Osteoblast (primary cell): ENCODE measurements around the gene DDC. TPM values are rescaled to one million over a fixed set of nuclear protein-coding genes. Genes with fewer than 3 reads are reported as not detected.
"Not testable (repeated sequence)": the region's sequence is repeated elsewhere in the genome, so short reads cannot be mapped to it uniquely, and the experiment has no call there.

Source experiments
- DNase-seq: peaks from one replicate; pipeline ENCODE4 v3.0.0; 2011; ENCODE audit warnings: low spot score, mixed read lengths; ENCODE audit not compliant: insufficient read length; ENCODE audit errors: missing footprints
- H2AFZ ChIP-seq: 2 replicates; pipeline ENCODE4 v1.6.0; 2011; ENCODE audit warnings: mild to moderate bottlenecking, low read length
- H3K27ac ChIP-seq: 2 replicates; pipeline ENCODE4 v1.5.1; 2011; ENCODE audit warnings: mild to moderate bottlenecking, low read depth, low read length, moderate library complexity
- H3K27me3 ChIP-seq: 2 replicates; pipeline ENCODE4 v1.6.0; 2012; ENCODE audit warnings: mild to moderate bottlenecking, control low read depth, inconsistent platforms, low read length, moderate library complexity; ENCODE audit not compliant: insufficient read depth
- H3K36me3 ChIP-seq: 2 replicates; pipeline ENCODE4 v1.5.1; 2011; ENCODE audit warnings: mild to moderate bottlenecking, low read length, control low read depth, moderate library complexity; ENCODE audit not compliant: insufficient read depth
- H3K4me1 ChIP-seq: 2 replicates; pipeline ENCODE4 v1.5.1; 2011; ENCODE audit warnings: mild to moderate bottlenecking, low read length, control low read depth, moderate library complexity; ENCODE audit not compliant: insufficient read depth
- H3K4me2 ChIP-seq: 2 replicates; pipeline ENCODE4 v1.6.0; 2011; ENCODE audit warnings: mild to moderate bottlenecking, low read length; ENCODE audit not compliant: insufficient read depth
- H3K4me3 ChIP-seq: fragments of 200-600 bp; sonication (generic); 3 replicates; pipeline ENCODE4 v1.5.1; 2012; ENCODE audit warnings: mild to moderate bottlenecking, low read length, inconsistent platforms; ENCODE audit not compliant: insufficient read depth
- H3K79me2 ChIP-seq: 2 replicates; pipeline ENCODE4 v1.6.0; 2012; ENCODE audit warnings: mild to moderate bottlenecking, low read length, control low read depth, inconsistent platforms; ENCODE audit not compliant: insufficient read depth
- H3K9me3 ChIP-seq: 2 replicates; pipeline ENCODE4 v1.5.1; 2011; ENCODE audit warnings: low read depth, low read length, control low read depth
- H4K20me1 ChIP-seq: 2 replicates; pipeline ENCODE4 v1.6.0; 2012; ENCODE audit warnings: mild to moderate bottlenecking, low read length, control low read depth; ENCODE audit not compliant: insufficient read depth
- total RNA-seq: library from RNA; depleted of rRNA; stranded (reverse); fragments of >200 nt; gene quantifications from 2 replicates; pipeline ENCODE4 v1.2.3, GENCODE V29; 2012
- TF ChIP-seq, protein P1 (sequence below): IDR thresholded peaks from 2 replicates; pipeline ENCODE4 v1.5.1; 2011; ENCODE audit warnings: mild to moderate bottlenecking, low read depth, low read length, moderate library complexity; ENCODE audit errors: extremely low read depth

The DDC gene
- total RNA-seq, 1 donor, result not detected

DNA sequence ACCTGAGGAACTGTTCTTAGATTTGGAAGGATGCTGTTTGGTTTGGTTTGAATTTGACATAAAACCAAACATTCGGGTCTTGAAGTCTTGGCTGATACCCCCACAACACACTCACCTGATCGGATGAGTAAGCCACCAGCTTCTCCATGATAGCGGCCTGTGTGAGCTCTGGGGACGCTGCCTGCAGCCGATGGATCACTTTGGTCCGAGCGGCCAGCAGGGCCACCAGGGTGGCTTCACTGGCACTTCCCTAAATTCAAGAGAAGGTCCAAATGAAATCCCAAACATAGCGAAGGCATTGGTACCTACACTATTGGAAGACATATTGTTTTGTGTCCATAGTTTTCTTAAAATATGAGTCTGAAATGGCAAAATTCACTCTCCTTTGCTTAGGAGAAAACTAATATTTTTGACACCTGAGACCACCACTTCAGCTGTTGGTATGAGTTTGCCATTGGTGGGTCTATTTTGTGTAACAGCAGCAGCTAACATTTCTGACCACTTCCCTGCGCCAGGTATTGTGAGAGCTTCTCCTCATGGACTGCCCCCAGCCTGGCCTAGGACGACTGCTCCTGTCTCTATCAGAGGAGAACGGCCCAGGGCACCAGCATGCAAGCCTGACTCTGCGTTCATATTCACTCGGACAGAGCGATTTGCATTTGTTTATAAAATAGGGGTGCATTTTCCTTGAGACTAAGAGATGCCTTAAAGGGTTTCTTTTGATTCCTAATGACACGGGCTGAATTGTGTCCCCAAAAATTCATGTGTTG, 35.9 kb downstream of the DDC start:
- H3K27me3 ChIP-seq, result peaks cover 11% of the 10 kb centered on the region
- H3K36me3 ChIP-seq, result no peaks in the 10 kb centered on the region
- H4K20me1 ChIP-seq, result no peaks in the 10 kb centered on the region
- H3K27ac ChIP-seq, result no peak overlapping the region
- H3K4me2 ChIP-seq, result no peak overlapping the region
- no peak overlapping the region for H2AFZ ChIP-seq
- peaks cover 10% of the 10 kb centered on the region for H3K4me1 ChIP-seq
- no peak for DNase-seq
- TF ChIP-seq, protein P1, sequence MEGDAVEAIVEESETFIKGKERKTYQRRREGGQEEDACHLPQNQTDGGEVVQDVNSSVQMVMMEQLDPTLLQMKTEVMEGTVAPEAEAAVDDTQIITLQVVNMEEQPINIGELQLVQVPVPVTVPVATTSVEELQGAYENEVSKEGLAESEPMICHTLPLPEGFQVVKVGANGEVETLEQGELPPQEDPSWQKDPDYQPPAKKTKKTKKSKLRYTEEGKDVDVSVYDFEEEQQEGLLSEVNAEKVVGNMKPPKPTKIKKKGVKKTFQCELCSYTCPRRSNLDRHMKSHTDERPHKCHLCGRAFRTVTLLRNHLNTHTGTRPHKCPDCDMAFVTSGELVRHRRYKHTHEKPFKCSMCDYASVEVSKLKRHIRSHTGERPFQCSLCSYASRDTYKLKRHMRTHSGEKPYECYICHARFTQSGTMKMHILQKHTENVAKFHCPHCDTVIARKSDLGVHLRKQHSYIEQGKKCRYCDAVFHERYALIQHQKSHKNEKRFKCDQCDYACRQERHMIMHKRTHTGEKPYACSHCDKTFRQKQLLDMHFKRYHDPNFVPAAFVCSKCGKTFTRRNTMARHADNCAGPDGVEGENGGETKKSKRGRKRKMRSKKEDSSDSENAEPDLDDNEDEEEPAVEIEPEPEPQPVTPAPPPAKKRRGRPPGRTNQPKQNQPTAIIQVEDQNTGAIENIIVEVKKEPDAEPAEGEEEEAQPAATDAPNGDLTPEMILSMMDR, result no peak
- no peaks in the 10 kb centered on the region for H3K9me3 ChIP-seq
- H3K4me3 ChIP-seq, result no peak overlapping the region
- H3K79me2 ChIP-seq, result no peaks in the 10 kb centered on the region

DNA sequence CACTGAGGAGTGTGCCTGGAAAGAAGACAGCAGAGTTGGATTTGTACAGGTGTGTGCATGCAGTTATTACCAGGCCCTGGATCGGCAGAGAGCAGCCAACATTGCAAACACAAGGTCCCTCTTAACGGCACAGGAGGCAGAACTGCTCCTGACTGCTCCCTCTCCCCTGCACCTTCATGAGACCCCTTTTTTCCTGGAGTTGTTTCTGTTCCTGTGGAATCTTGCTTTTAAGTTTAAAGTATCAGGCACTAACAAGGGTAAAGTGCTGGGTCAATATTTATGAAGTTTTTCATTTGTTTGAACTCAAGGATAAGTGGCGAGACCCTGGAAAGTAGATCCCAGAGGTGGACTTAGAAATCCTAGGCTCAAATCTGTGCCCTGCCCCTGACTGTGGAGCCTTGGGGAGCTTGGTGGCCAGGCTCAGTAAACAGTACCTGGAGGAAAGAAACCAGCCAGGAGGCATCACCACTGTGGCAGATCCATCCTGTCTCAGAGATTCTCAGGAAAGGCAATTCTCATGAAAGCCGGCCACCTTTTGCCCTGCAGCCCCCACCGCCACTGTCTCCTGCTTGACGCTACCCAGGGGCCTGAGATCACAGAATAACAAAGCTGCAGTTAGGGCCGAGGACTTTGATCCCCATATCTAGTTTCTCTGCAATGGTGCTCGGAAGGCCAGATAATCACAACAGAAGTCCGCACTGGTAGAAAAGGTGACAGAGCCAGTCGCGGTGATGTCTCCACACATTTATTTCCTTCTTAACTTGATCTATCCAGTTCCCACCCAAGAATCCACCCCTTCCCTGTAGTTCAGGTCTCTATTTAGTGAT, 36.7 kb downstream of the DDC start:
- Histone ChIP-seq H2AFZ (no peak overlapping the region), H3K27ac (no peak overlapping the region), H3K4me3 (no peak overlapping the region), H3K4me1 (peaks cover 10% of the 10 kb centered on the region), H3K4me2 (no peak overlapping the region), H3K36me3 (no peaks in the 10 kb centered on the region), H3K79me2 (no peaks in the 10 kb centered on the region), H3K9me3 (no peaks in the 10 kb centered on the region), H3K27me3 (peaks cover 11% of the 10 kb centered on the region), H4K20me1 (no peaks in the 10 kb centered on the region)
- TF ChIP-seq, protein P1, result no peak
- no peak for DNase-seq

DNA sequence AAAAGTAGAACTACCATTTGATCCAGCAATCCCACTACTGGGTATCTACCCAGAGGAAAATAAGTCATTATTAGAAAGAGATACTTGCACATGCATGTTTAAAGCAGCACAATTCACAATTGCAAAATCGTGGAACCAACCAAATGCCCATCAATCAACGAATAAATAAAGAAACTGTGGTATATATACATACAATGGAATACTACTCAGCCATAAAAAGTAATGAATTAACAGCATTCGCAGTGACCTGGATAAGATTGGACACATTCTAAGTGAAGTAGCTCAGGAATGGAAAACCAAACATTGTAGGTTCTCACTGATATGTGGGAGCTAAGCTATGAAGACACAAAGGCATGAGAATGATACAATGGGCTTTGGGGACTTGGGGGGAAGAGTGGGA, 45.9 kb downstream of the DDC start:
- not testable (repeated sequence) for H3K9me3 ChIP-seq, H3K4me3 ChIP-seq, DNase-seq, H4K20me1 ChIP-seq, H3K79me2 ChIP-seq, H3K27ac ChIP-seq, H2AFZ ChIP-seq, H3K36me3 ChIP-seq, H3K4me2 ChIP-seq, H3K4me1 ChIP-seq
- H3K27me3 ChIP-seq, result peaks cover 10% of the 10 kb centered on the region

DNA sequence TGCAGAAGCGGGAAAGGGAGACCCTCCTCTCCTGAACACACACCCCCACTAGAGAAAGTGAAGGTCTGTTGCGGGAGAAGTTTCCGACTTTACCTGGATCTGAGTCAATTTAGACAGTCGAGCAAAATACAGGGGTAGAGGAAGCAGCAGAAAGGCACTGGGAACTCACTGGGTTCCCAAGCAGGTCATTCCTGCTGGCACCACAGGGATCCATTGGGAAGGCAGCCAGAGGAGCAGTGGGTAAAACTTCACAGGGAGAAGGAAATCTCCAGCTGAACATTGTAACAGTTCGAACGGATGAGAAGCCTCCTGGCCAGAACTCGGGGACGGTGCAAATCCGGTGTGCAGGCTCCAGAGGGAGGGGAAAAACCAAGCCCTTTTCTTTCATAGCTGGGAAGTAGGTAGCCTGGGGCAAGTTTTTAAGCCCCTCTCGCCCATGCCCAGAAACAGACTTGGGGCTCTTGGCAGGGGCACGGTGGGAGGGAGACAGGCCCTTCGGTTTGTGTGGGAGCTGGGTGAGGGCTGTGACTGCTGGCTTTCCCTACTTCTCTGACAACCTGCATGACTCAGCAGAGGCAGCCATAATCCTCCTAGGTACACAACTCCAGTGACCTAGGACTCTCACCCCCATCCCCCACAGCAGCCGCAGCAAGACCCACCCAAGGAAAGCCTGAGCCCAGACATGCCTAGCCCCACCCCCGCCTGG, 51.9 kb downstream of the DDC start:
- H3K4me3 ChIP-seq, result no peak overlapping the region
- H4K20me1 ChIP-seq, result no peaks in the 10 kb centered on the region
- H3K4me2 ChIP-seq, result no peak overlapping the region
- H3K4me1 ChIP-seq, result no peaks in the 10 kb centered on the region
- DNase-seq, result no peak
- H3K79me2 ChIP-seq, result no peaks in the 10 kb centered on the region
- peaks cover 10% of the 10 kb centered on the region for H3K27me3 ChIP-seq
- no peaks in the 10 kb centered on the region for H3K9me3 ChIP-seq
- H2AFZ ChIP-seq, result no peak overlapping the region
- H3K27ac ChIP-seq, result no peak overlapping the region
- H3K36me3 ChIP-seq, result no peaks in the 10 kb centered on the region
- TF ChIP-seq, protein P1, result no peak
